ENCODE data around the gene DHX32. TPM values are rescaled to one million over a fixed set of nuclear protein-coding genes. Genes with fewer than 3 reads are reported as not detected.

Gene DHX32
- polyA plus RNA-seq, 1 of the 3 experiments (the other 2 are of a cell fraction) = 16.8 TPM

DNA sequence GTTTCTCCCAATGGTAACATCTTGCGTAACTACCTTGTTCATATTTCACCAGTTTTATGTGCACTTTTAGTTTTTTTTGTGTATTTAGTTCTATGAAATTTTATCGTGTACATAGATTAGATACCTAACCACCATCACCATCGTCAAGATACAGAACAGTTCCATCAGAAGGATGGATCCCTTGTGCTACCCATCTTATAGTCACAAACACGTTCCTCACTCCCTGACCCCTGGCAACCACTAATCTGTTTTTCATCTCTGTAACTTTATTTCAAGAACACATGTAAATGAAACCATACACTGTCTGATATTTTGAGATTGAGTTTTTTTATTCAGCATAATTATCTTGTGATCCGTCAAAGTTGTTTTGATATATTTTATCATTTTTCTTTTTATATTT, 45.2 kb upstream of the DHX32 start (continued):
- TF ChIP-seq, protein P1, sequence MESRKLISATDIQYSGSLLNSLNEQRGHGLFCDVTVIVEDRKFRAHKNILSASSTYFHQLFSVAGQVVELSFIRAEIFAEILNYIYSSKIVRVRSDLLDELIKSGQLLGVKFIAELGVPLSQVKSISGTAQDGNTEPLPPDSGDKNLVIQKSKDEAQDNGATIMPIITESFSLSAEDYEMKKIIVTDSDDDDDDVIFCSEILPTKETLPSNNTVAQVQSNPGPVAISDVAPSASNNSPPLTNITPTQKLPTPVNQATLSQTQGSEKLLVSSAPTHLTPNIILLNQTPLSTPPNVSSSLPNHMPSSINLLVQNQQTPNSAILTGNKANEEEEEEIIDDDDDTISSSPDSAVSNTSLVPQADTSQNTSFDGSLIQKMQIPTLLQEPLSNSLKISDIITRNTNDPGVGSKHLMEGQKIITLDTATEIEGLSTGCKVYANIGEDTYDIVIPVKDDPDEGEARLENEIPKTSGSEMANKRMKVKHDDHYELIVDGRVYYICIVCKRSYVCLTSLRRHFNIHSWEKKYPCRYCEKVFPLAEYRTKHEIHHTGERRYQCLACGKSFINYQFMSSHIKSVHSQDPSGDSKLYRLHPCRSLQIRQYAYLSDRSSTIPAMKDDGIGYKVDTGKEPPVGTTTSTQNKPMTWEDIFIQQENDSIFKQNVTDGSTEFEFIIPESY (IDR thresholded peaks at IDR 0.05; ENCODE audit: borderline replicate concordance, low read depth) = no peak
- TF ChIP-seq CHD2 (IDR thresholded peaks at IDR 0.05; ENCODE audit: low read length, partially characterized antibody) (no peak), RCOR1 (IDR thresholded peaks at IDR 0.05; ENCODE audit: low read length) (no peak)

DNA sequence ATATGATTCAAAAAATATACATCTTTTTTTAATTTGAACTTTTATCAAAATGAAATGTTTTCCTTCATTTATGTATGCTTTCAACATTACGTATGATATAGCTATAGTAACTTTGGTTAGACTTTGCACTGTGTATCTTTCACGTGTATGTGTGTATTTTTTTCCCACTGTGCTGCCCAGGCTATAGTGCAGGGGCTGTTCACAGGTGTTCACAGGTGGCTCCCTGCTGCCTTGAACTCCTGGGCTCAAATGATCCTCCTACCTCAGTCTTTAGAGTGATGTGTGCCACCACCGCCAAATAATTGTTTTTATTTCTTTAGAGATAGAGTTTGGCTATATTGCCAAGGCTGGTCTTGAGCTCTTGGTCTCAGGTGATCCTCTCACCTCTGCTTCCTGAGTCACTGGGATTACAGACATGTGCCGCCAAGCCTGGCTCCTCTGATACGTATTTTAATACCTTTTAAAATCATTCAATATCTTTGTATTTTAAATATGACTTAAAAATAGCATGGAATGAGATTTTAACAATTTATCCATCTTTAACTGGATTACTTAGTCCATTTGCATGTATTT, 44.3 kb upstream of the DHX32 start:
- H3F3A ChIP-seq (replicated peaks; ENCODE audit: insufficient read depth) = no peaks in the 10 kb centered on the region
- H3K4me2 ChIP-seq = no peak overlapping the region
- TF ChIP-seq FOSL2 (IDR thresholded peaks at IDR 0.05; ENCODE audit: borderline replicate concordance, low read depth) (no peak), JUND (IDR thresholded peaks at IDR 0.05) (no peak), GABPA (IDR thresholded peaks at IDR 0.05; ENCODE audit: low read depth) (no peak), TEAD4 (IDR thresholded peaks at IDR 0.05; ENCODE audit: borderline replicate concordance, insufficient read depth) (no peak), GATA2 (CRISPR knock-in tag; IDR thresholded peaks at IDR 0.05) (no peak), NFIC (IDR thresholded peaks at IDR 0.05; ENCODE audit: borderline replicate concordance) (no peak), YY1 (IDR thresholded peaks at IDR 0.05; ENCODE audit: low read depth) (no peak), MXI1 (IDR thresholded peaks at IDR 0.05; ENCODE audit: low read depth, low read length) (no peak), MEF2A (IDR thresholded peaks at IDR 0.05; ENCODE audit: borderline replicate concordance, low read depth) (no peak), POLR2AphosphoS5 (IDR thresholded peaks at IDR 0.05; ENCODE audit: low read depth, low read length) (no peak)
- TF ChIP-seq, protein P2, sequence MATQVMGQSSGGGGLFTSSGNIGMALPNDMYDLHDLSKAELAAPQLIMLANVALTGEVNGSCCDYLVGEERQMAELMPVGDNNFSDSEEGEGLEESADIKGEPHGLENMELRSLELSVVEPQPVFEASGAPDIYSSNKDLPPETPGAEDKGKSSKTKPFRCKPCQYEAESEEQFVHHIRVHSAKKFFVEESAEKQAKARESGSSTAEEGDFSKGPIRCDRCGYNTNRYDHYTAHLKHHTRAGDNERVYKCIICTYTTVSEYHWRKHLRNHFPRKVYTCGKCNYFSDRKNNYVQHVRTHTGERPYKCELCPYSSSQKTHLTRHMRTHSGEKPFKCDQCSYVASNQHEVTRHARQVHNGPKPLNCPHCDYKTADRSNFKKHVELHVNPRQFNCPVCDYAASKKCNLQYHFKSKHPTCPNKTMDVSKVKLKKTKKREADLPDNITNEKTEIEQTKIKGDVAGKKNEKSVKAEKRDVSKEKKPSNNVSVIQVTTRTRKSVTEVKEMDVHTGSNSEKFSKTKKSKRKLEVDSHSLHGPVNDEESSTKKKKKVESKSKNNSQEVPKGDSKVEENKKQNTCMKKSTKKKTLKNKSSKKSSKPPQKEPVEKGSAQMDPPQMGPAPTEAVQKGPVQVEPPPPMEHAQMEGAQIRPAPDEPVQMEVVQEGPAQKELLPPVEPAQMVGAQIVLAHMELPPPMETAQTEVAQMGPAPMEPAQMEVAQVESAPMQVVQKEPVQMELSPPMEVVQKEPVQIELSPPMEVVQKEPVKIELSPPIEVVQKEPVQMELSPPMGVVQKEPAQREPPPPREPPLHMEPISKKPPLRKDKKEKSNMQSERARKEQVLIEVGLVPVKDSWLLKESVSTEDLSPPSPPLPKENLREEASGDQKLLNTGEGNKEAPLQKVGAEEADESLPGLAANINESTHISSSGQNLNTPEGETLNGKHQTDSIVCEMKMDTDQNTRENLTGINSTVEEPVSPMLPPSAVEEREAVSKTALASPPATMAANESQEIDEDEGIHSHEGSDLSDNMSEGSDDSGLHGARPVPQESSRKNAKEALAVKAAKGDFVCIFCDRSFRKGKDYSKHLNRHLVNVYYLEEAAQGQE (IDR thresholded peaks at IDR 0.05; ENCODE audit: low read depth, low read length) = no peak
- TF ChIP-seq, protein P3, sequence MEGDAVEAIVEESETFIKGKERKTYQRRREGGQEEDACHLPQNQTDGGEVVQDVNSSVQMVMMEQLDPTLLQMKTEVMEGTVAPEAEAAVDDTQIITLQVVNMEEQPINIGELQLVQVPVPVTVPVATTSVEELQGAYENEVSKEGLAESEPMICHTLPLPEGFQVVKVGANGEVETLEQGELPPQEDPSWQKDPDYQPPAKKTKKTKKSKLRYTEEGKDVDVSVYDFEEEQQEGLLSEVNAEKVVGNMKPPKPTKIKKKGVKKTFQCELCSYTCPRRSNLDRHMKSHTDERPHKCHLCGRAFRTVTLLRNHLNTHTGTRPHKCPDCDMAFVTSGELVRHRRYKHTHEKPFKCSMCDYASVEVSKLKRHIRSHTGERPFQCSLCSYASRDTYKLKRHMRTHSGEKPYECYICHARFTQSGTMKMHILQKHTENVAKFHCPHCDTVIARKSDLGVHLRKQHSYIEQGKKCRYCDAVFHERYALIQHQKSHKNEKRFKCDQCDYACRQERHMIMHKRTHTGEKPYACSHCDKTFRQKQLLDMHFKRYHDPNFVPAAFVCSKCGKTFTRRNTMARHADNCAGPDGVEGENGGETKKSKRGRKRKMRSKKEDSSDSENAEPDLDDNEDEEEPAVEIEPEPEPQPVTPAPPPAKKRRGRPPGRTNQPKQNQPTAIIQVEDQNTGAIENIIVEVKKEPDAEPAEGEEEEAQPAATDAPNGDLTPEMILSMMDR (IDR thresholded peaks at IDR 0.05) = no peak
- TF ChIP-seq, protein P4, sequence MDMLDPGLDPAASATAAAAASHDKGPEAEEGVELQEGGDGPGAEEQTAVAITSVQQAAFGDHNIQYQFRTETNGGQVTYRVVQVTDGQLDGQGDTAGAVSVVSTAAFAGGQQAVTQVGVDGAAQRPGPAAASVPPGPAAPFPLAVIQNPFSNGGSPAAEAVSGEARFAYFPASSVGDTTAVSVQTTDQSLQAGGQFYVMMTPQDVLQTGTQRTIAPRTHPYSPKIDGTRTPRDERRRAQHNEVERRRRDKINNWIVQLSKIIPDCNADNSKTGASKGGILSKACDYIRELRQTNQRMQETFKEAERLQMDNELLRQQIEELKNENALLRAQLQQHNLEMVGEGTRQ (IDR thresholded peaks at IDR 0.05; ENCODE audit: borderline replicate concordance, low read depth, low read length) = no peak
- TF ChIP-seq, protein P1 (IDR thresholded peaks at IDR 0.05; ENCODE audit: borderline replicate concordance, low read depth) = no peak
- TF ChIP-seq, protein P5, sequence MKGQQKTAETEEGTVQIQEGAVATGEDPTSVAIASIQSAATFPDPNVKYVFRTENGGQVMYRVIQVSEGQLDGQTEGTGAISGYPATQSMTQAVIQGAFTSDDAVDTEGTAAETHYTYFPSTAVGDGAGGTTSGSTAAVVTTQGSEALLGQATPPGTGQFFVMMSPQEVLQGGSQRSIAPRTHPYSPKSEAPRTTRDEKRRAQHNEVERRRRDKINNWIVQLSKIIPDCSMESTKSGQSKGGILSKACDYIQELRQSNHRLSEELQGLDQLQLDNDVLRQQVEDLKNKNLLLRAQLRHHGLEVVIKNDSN (IDR thresholded peaks at IDR 0.05; ENCODE audit: borderline replicate concordance, low read depth) = no peak
- WGBS (ENCODE audit: low lambda C conversion rate) = 64% methylated on average over 5 of the region's 5 CpGs
- no peaks in the 10 kb centered on the region for H3K4me1 ChIP-seq (ENCODE audit: control insufficient read depth in 1 of 2, insufficient read depth in 2 of 2, low read depth in 1 of 2, low read length in 1 of 2)
- DNase-seq = no peak
- no peak overlapping the region for H2AFZ ChIP-seq (ENCODE audit: low read depth)
- H3K9me2 ChIP-seq = no peaks in the 10 kb centered on the region
- no peaks in the 10 kb centered on the region for H3K27me3 ChIP-seq (ENCODE audit: insufficient read depth)
- ChIA-PET CTCF (interaction anchor here (0.6 kb wide), 1 partner anchor 459 kb away, joined by 3 read pairs; no protein-coding TSS in a partner anchor), POLR2A (no interaction called here)
- H3K79me2 ChIP-seq (ENCODE audit: insufficient read depth) = no peaks in the 10 kb centered on the region
- no peaks in the 10 kb centered on the region for H3K36me3 ChIP-seq (replicated peaks in 1 of 2; ENCODE audit: control insufficient read depth in 1 of 2, insufficient read depth in 2 of 2, low read length in 1 of 2)
- no peak overlapping the region for H3K4me3 ChIP-seq (ENCODE audit: low read depth in 2 of 2, low read length in 1 of 2)
- H3K9ac ChIP-seq = no peak overlapping the region
- H4K20me1 ChIP-seq (ENCODE audit: insufficient read depth) = no peaks in the 10 kb centered on the region
- no peak overlapping the region for H3K27ac ChIP-seq (ENCODE audit: low read depth in 2 of 2, low read length in 1 of 2)
- H3K9me3 ChIP-seq = no peaks in the 10 kb centered on the region
